H1 (cell line): Measurements from ENCODE around the gene EXT2. TPM values are rescaled to one million over a fixed set of nuclear protein-coding genes. Genes with fewer than 3 reads are reported as not detected.

Experiments used
- CHD7 ChIP-seq: fragments of 300-600 bp; sonication (generic); IDR thresholded peaks from 2 replicates; pipeline ENCODE4 v1.7.1; 2012; ENCODE audit warnings: low read length, moderate library complexity, mild to moderate bottlenecking, inconsistent platforms; ENCODE audit not compliant: insufficient replicate concordance
- polyA plus RNA-seq, 7 experiments: library from polyadenylated mRNA; depleted of rRNA in 3 of 7; stranded (reverse) in 5 of 7; unstranded in 2 of 7; fragments of >200 nt in 5 of 7; fragments of 200-250 nt in 2 of 7; gene quantifications; 1 replicate in 5 of 7; 2 replicates in 1 of 7; 4 replicates in 1 of 7; pipeline versions ENCODE4 v1.2.1 to v1.2.3, GENCODE V29; 2011 to 2013; ENCODE audit warnings: missing spikeins in 2 of 7, mixed read lengths in 2 of 7
- total RNA-seq: library from RNA; stranded (reverse); fragmentation: NEBNext Ultra II Directional; extraction: Animal tissue kit (Norgen Biotek cat#: 25700); gene quantifications from 2 replicates; pipeline ENCODE4 v1.2.1, GENCODE V29; 2021

Gene EXT2
- total and polyA plus RNA-seq, 2 of the 8 experiments (the other 6 are each of a cell fraction or from before 2014, with no cell fraction given): 29.8 to 42.8 TPM

DNA sequence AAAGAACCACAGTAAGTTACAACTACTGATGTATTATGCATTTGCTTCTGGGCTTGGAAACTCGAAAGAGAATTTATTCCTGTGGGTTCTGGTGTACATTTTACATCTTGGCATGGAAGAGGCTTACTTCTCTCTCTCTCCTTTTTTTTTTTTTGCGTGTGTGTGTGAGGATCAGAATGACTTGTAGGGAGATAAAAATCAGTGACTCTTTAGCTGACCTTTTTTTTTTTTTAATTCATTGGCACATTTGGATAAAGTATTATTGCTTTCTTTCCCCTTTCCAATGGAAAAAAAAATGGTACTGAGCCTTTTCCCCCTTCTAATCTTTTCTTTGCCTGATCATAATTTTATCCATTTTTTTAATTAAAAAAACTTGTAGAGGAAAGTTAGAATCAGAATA lies 43.5 kb downstream of the EXT2 start (continued):
- no peak for TF ChIP-seq CHD7
